MV-4-11 (cell line): Measurements from ENCODE around the gene BDKRB1.

Experiments used
- DNase-seq: peaks from one replicate; lab custom pipeline; 2025; lab: John Stamatoyannopoulos, UW

The BDKRB1 gene

DNA sequence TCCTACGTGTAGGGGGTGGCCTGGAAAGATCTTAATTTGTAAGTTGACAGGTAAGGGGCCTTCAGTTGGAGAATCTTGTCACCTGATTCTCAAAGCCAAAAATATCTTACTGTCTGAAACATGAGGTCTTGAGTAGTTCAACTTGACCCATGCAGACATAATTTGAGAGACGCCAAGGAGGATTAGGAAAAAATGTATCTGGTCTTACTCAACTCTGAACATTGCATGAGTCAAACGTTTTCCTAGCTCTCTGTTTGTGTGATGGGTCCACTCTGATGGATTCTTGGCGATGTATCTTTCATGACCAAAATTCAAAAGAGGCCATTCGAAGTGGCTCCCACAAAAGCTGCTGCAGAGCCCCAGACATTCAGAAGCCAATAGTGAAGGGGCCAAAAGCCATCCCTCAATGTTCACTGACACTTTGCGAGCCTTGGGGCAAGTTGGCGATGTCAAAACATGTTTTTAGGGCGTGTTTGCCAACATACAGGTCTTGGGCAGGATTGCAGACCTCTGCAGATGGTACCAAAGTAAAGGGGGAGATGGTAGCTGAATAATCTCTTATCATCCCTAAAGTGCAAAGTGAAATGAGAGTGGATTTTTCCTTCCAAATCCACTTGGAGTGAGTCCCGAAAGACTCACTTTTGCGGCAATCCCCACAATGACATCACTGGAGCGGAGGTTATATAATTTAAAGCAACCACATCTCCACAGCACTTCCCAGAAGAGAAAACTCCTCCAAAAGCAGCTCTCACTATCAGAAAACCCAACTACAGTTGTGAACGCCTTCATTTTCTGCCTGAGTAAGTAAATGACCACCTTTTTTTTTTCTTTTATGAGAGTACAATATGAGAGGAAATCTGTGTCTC is at the start of gene BDKRB1:
Gene BDKRB1, plus strand, starts transcription at position 710 of the 866 bp plus-strand sequence. CDS start 7,473 bp downstream, outside the sequence.
- no peak for DNase-seq

- no peak for DNase-seq
Measured at GRCh38 chr14:96206461-96206860, 49.5 kb upstream of the BDKRB1 start.

GRCh38 chr14:96207686-96208085 is 48.3 kb upstream of the BDKRB1 start:
- DNase-seq = no peak

DNA sequence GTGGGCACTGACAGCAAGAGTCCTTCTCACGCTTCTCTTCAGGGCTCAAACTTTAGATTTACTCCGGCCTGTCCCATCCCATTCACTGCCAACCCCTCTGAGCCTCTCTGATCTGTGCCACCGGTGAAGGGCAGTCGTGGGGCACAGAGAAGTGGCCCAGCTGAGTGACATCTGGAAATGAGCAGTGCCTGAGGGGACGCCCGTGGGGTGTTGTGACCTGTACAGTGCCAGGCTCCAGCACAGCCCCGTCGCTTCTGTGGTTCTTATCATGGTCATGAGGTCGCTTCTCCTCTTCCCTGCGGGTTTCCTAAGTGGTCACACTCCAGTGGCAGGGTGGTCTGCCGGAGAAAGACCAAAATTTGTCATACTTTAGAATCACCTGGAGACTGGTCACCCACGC is 47.3 kb upstream of the BDKRB1 start:
- DNase-seq = no peak

DNA sequence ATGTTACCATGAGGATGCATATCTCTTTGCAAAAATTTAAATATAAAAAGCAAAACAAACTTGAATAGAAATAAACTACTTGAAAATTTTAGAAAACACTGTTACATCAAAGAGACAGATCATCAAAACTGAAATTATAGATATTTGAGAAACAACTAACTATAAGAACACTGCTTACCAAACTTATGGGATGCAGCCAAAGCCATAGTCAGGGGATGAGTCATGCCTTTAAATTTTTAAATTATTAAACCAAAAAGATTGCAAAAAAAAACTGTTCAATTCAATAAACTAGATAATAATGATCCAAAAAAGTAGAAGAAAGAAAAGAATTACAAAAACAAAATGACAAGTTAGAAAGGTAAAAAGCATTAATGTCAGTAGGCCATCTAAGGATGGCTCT is 43.9 kb upstream of the BDKRB1 start:
- no peak for DNase-seq

- DNase-seq = no peak
Measured at GRCh38 chr14:96212896-96213295, 43.1 kb upstream of the BDKRB1 start.

- DNase-seq = no peak
Measured at GRCh38 chr14:96213871-96214465, 42.0 kb upstream of the BDKRB1 start.

DNA sequence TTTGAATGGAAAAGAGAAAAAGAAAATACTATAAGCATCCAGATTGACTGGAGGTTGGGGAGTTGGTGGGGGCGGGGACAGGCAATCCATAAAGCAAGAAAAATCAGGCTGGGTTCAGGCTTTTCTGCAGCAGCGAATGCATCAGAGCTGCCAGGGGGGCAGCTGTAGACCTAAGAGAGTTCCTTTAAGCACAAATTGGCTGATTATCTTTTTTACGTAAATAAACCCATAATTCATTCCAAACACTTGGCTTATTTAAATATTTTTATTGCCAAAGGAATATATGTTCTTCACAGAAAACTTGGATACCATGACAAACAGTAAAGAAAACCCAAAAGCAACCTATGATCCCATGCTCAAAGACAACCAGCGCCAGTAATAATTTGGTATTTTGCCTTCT is 41.2 kb upstream of the BDKRB1 start:
- no peak for DNase-seq

DNA sequence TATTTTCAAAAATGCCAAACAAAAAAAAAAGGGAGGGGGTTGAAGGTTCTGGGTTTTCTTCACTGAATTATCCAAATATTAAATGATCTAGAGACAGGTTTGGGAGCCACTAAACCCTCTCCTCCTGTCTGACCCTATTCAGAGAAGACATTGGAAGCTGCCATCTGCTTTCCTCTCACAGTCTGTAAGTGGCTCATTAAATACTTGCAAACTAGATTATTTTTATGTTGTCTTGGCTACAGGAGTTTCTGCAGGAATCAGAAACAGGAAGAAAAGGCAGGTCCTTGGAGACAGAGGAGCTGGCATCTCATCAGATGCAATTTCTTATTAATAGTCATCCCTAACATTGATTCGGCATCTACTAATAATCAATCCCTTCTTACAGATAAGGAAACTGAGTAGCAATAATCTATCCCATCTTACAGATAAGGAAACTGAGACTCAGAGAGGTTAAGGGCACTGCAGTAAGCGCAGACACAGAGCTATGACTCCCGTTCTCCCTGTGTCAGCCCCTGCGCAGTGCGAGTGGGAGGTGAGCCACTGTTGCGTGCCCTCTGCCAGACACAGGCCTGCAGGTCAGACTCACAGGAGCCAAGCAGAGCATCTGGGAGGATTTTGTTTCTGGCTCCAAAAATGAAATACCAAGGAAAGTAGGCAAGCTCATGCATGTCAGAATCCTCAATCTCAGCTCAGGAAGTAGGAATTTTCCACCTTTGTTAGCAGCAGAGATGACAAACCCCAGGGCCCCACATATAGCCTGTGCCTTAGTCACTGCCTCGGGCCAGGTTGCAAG is 40.4 kb upstream of the BDKRB1 start:
- no peak for DNase-seq

GRCh38 chr14:96216627-96217026 is 39.4 kb upstream of the BDKRB1 start:
- no peak for DNase-seq

DNA sequence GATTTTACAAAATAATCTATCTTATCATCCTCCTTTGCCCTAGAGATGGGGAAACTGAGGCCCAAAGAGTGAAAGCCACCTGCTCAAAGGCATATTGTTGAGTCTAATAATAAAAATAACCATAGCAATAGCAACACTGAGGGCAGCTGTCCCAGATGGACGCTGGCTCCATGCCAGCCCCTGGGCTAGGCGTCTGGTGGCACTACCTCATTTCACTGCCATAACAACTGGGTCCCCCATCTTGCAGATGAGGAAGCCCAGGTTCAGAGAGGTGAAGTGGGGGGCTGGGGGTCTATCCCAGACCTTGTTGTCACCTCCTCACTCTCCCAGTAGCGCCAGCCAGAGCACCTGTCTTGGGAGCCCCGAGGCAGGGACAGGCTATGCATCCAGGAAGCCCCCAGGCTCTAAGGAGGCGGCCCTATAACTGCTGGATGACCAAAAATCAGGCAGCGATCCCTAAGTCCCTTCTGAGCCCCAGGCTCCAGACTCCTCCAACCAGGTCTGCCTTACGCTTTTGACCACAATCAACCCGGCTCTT is 38.6 kb upstream of the BDKRB1 start:
- no peak for DNase-seq

GRCh38 chr14:96221109-96221650 is 34.8 kb upstream of the BDKRB1 start:
- DNase-seq = no peak

- no peak for DNase-seq
Measured at GRCh38 chr14:96221841-96222240, 34.2 kb upstream of the BDKRB1 start.

- DNase-seq = no peak
Measured at GRCh38 chr14:96224480-96225096, 31.4 kb upstream of the BDKRB1 start.

GRCh38 chr14:96225213-96225612 is 30.8 kb upstream of the BDKRB1 start:
- DNase-seq = no peak

DNA sequence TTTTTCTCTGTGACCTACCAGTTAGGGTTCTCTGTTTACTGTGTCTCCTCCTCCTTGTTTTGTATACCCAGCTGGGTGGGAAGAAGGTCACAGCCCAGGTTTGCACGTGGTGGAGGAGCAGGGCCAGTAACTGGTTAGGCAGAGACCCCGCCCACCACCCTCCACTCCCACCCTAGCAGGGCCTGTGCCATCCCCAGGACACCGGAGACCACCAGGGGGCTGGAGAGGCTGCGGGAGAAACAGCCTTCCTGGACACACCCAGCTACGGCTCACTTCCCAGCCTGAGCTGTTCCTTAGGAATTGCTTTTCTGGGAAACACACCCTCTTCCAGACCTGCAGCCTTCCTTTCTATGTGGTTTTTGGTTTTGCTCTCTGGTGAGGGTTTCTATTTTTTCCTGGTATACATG is 30.3 kb upstream of the BDKRB1 start:
- DNase-seq = no peak

DNA sequence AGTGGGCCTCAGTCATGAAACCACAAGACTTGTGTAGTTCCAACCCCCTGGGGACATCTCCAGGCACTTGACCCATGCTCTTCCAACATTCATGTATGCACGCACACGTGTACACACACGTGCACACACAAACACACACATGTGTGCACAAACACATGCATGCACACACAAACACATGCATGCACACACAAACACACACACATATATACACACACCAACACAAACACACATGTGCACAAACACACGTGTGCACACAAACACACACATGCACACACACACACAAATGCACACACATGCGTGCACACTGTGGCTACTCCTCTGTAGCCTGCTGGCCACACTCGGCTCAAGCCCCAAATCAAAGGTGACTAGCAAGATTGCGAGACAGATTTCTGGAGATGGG is 28.6 kb upstream of the BDKRB1 start:
- DNase-seq = no peak

DNA sequence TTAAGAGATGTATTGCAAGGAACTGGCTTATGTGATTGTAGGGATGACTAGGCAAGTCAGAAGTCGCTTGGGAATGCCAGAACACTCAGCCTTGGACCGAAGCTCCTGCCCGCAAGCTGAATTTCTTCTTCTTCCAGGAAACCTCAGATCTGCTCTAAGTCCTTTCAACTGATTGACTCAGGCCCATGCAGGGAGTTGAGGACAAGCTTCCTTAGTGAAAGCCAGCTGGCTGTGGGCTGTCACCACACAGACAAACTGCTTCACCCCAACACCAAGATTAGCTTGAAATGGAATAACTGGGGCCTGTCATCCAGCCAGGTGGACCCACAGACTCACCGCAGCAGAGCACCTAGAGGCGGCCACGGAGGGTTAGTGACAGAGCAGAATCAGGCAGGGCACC is 26.7 kb upstream of the BDKRB1 start:
- DNase-seq = no peak

DNA sequence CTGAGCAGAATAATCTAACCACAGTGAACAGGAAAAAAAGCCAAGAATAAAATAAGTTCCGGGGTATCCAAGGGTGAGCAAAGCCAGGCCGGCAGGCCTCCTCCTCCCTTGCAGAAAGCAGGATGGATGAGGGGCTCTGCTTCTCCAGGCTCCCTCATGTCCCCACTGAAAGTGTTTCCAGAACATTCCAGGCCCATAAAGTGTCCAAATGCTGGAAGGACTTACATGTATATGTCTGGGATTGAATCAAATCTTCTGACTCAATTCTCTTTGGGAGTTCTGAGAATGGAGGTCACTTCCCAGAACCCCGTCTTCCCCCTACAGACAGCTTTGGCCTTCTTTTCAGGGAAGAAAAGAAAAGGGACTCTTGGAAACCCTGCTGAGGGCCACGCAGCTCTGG is 25.0 kb upstream of the BDKRB1 start:
- no peak for DNase-seq

DNA sequence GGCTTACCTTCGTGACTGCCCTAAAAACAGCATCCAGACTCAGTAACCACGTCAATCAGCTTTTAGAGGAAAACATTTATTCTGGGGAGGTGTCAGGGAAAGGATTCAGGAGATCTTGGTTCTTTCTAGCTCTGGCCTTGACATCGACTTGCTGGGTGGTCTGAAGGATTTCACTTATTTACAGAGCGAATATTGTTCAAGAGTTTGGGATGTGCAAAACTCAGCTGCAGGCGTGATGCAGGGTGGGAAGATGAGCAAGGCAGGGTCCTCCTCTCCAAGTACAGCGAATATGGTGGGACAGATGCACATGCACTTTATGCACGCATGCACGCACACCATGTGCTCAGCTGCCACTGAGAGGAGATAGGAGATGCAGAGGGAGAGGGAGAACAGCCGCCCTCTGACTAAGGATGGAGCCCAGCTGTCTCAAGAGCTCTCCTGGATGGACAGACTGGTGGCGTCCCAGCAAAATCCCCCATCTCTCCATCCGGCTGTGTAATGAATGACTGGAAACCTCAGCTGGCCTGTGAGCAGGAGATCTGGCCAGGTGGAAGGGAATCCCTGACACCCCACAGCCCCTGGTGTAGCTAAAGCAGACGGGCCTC is 24.4 kb upstream of the BDKRB1 start:
- DNase-seq = no peak

- DNase-seq = no peak
Measured at GRCh38 chr14:96232506-96232905, 23.5 kb upstream of the BDKRB1 start.
